CD1c-positive myeloid dendritic cell (primary cell): Measurements from ENCODE around the gene ARHGAP15.

Source experiments
- DNase-seq: peaks from one replicate; pipeline ENCODE4 v3.0.0-alpha.2; 2016; ENCODE audit errors: extremely low spot score

ARHGAP15 gene

DNA sequence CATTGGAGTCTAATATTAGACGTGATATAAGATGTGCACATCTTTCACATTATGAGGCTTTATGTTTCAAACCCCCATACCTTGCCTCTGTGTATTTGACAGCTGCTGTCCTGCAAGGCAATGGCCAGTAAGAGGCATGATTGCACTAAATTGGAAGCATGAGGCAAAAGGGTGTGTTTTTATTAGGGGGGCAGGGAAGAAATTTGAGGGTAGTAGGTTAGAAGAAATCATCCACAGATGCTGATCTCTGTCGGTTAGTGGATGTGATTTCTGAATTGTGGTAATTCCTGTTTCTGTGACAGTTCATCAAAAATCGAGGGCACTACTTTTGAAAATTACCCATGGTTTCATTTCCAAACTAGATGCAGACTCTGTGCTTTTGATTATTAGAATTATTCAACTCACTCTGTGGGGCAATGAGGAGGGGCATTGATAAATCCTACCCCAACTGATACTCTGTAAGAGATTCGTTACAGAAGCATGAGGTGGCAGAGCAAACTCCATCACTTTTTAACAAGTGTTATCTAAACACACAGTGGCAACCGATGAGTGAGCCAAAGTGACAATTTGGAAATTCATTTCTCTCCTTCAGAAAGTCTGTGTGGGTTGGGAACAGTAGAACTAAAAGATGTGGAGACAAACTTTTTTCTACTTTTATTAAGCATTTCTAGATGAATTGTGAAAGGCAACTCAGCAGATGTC is 453.0 kb downstream of the ARHGAP15 start:
- DNase-seq = no peak

DNA sequence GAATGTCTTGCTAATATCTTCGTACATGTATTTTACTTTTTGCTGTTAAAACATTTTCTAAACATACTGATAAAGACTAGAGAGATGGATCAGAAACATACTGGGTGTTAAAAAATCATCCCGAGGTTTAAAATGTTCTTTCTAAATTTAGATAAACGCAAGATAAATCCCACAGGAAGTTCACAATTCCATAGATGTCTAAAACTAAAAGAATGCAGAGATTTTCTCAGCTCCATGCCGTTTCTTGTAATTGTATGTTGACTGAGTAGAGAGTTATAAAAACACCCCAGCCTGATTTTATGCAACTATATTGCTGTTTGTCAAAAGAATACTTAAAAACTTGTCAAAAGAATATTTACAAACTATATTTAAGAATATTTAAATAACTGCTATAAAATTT is 455.7 kb downstream of the ARHGAP15 start:
- DNase-seq = no peak

DNA sequence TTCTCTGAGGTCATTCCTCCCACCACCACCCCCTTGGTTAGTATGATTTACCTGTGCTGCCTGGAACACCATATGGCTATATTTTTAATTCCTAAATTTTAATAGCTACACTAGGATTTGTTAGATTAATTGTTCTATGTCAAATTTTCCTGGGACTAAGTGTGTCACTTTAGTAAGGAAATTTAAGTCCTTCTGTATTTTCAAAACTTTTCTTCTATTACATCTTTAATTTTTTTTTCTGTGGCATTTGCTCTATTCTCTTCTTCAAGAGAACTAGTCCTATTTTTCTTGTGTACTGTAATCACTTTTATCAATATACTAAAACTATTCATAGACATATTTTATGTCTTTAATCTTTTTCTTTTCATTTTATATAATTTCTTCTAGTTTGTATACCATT is 456.9 kb downstream of the ARHGAP15 start:
- no peak for DNase-seq

DNA sequence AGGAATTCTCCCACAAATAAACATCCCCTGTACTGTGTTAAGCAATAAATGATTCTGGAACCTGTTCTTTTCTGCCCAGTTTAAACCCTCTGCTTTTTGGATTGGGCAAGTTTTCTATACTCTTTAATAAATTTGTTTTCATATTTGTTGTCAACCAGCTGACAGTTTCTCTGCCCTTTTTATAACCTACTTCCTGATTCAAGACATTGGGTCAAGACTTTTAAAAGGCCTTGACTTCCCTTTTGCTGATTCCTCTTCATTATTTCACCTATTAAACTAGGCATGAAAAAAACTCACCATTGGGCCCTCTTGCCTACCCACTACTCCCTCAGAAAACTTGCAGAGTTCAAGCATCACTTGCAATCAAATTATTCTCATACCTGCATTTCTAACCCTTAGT is 459.5 kb downstream of the ARHGAP15 start:
- DNase-seq = peak; percentile 2

DNA sequence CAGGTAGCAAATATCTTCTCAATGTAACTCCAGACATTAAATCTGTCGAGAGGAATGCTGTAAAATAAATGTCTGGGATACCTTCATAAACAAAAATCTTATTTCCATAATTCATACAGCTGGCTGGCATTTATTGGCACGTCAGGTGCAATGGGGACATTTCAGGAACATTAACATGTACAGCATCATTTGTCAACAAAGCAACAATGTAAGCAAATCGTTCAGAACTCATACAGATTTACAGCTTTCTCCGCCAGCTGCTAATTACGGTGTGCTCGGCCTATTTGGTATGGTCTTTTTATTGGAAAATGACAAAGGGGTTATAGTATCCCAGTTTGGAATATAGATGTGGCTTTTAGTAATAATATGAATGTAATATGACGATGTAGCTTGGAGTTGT is 464.9 kb downstream of the ARHGAP15 start:
- no peak for DNase-seq

DNA sequence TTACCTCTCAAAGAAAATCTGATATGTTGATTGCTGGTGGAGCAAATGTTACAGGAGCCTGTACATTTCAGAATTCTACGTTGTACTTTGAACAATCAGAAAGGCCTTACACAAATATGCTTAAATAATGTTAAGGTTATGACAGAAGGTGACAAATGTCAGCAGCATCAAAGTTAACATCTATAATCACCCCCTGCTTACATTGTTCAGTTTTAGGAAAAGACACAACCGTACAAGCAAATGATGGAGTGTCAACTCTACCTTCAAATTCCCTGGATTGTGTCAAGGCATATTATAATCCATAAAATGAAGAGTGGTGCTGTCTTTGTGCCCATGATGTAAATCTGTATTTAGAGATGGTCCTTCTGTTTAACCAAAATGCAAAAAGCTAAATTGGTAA is 465.5 kb downstream of the ARHGAP15 start:
- DNase-seq = no peak

DNA sequence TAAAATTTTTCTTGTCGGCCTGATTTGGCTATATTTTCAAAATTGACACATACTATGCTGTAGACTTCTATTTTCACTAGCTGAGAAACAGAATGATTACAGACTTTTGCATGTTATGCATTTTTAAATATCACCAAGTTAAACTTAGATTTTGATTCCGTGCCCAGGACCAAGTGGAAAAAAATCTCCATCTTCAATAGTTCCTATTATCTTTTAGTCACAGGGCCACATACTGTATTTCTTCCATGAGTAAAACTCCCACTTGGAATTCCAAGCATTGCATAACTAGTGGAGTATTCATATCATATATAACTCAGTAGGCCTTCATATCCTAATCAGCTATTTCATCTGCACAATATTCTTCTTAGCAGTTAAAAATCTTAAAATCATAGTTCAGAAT is 470.9 kb downstream of the ARHGAP15 start:
- DNase-seq = no peak

DNA sequence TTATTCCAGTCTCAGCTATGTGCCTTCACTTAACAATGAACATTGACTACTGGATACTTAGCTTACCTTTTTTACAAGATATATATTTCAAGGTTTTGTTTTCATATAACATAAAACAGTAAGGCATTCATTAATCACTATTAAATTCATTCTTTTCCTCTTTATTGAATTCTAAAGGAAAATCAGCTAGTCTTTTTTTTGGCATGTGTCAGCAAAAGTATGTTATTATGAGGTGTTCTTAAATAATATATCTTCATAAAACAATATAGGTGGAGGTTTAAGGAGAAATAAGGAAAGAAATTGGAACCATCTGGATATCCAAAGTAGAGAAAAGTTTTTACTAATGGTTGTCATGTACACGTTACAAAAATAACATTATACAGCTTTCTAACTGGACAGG is 472.6 kb downstream of the ARHGAP15 start:
- no peak for DNase-seq

DNA sequence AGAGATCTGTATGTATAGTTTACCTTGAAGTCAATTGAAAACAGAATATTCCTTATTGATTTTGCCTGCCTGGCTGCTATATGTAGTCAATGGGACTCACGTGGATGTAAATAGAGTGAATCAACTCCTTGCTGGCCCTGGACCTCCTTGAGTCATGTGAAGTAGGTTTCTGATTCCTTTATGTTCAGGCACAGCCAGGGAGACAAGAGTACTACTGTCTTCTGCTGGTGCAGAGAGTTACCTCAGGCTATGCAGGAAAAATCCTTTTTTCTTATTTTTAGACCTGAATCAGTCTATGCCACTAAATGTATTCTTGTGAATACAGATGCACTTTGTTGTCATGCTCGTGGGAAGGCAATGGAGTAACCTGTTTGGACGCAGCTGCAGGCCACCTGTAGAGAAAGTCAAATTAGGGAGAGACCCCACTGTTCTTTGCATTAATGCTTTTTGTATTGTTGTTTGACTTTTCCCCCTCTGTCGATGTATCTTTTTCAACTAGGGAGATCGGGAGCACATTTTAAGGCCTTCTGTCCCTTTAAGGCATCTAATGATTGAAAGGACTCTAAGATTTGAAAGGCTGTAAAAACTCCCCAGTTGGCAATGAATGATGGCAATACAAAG is 473.9 kb downstream of the ARHGAP15 start:
- DNase-seq = no peak

DNA sequence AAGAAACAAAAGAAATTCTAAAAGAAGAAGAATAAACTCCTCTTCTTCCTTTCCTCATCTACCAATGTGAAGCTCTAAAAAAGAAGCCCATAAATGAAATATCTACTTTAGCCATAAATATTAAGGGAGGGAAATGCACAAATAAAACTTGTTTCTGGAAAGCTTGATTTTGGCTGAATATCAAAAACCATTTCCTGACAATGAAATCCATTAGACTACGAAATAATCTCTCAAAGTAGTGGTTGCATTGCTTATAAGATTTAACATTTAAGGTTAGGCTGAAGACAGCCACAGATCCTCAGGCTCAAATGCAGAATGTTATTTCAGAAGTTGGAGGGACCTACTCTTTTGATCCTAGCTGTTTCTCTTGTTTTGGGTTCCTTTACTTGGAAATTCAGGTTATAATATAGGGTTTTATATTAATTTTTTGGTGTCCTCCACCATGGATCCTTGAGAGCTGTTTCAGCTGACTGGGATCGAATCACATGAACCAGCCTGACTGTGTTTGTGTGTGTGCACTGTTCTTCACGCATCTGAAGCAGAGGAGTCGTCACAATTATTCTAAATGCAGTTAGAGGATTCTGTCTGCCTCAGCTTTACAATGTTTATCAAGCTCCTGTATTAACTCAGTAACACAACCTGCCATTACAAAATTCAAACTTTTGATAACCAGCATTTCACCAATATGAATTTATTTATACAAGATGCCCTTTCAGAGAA is 474.8 kb downstream of the ARHGAP15 start:
- DNase-seq = no peak

DNA sequence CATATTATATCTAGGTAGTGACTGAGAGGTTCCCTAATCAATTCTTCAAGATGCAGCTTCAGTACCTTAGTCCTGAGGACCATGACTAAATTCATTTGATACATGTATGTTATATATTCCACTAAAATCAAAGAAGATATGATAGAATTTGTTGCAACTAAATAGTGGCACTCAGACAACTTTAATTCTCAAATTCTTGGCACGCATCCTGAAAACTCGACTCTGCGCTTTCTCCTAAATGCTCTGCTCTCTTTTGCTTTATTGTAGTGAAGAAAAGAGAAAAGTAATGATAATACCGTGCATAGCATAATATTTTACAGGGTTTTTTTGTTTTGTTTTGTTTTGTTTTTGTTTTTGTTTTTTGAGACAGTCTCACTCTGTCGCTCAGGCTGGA is 475.3 kb downstream of the ARHGAP15 start:
- no peak for DNase-seq

DNA sequence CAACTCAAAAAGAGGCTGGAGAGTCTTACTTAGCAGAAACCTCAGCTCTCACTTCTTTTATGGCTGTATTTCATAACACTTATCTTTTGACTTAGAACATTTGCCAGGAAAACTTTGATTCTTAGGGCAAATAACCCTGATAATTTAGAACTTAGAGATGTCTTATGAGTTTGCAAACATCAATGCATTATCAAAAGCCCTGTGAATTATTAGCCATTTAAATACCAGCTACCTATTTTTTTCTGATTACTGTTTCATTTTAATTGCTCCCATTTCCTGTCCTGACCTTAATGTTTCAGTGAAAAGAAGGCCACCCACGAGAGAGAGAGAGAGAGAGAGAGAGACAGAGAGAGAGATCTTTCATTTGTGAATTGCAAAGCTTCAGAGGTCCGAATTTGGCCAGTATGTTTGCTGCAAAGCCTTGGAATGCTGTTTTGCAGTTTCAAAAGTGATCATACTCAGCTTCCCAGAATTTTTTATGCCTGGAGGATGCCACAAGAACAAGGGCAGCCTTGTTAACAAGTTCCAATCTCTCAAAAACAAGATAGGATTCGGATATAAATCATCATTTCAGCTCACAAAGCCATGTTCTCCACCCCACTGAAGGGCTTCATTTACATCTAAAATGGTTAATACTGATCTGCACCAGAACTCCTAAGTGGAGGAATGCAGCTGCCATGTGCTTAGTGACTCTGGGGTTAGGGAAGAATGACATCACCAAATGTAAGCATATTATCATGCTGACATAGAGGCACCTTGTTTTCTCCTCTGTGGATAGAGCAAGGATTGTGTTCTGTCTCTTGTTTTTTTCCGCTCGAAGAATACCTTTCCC is 478.2 kb downstream of the ARHGAP15 start:
- DNase-seq = no peak

DNA sequence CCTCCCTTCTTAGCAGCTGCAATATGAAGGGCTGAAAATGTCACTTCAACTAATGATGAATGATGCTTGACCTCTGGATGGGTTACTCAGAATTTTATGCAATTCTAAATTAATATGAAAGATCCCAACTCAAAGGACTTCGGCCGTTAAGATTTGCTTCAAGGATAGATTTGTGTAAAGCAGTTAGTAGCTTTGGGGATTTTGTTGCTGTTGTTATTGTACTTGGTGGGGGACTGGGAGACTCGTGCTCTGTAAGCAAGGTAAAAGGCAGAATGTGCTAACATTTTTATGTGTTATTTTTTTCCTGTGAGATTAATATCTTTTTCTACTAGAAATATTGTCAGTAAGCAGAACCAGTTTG is 478.8 kb downstream of the ARHGAP15 start:
- DNase-seq = no peak

DNA sequence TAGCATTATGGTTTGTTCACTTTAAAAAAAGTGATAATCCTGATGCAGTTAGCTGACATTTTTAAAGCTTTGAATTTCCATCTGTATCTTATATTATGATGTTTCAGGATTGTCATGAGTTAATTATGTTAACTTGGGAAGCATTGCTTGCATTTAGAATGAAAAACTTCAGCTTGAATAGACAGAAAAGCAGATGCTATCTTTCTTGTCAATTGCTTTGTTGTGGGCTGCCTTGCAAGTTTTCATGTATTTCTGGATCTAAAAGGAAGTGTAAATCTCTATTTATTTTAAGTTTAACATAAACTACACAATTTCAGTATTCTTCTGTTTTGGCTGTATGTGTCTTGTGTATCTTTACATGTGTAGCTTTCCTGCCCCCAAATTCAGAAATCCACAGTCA is 479.5 kb downstream of the ARHGAP15 start:
- no peak for DNase-seq

DNA sequence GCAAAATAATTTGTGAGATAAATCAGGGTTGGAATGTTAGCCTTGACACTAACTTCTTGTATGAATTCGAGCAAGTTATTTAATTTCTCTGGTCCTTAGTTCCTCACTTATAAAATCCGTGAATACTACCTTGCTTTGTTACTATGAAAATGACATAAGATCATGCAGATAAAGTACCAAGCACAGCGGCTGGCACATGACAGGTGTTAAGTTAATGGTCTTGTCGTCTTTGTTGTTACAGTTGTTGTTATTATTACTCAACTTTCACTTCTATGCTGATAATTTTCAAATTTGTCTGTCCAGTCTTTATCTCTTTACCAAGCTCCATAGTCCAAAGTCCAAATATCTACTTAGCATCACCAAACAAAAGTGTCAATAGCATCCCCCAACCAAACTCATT is 482.1 kb downstream of the ARHGAP15 start:
- DNase-seq = no peak

DNA sequence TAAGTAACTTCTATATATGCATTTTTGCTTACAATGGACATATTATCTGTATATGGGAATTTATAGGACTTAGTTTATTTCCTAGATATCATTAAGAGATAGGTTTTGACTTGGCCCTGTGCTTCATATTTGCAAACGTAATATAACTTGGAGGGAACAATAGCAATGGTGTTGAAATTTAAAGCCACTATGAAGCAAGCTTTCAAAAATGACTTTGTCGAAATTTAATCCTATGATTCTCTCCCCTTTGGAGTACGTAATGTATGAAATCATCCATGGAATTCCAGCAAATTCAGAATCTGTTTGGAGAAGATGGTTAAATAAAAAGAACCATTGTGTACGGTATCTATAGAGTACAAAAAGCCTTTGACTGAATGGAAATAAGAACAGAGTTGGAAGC is 486.3 kb downstream of the ARHGAP15 start:
- DNase-seq = no peak

DNA sequence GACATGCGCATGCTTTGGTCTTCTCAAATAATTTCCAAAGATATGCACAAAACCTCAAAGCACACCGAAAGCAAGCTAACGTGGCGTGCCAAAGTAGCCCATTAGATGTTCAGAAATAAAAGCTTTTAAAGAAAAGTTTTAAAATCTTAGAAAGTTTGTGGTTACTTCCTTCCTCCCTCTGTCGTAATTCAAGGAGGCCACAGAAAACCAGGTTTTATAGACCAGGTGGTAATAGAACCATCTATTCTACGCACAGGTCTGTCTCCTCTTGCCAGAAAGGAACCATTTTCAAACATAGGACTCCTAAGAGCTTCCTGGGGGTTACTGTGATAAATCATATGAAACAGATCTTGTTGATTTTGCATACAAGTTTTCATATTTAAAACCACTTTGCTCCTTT is 487.2 kb downstream of the ARHGAP15 start:
- DNase-seq = no peak

DNA sequence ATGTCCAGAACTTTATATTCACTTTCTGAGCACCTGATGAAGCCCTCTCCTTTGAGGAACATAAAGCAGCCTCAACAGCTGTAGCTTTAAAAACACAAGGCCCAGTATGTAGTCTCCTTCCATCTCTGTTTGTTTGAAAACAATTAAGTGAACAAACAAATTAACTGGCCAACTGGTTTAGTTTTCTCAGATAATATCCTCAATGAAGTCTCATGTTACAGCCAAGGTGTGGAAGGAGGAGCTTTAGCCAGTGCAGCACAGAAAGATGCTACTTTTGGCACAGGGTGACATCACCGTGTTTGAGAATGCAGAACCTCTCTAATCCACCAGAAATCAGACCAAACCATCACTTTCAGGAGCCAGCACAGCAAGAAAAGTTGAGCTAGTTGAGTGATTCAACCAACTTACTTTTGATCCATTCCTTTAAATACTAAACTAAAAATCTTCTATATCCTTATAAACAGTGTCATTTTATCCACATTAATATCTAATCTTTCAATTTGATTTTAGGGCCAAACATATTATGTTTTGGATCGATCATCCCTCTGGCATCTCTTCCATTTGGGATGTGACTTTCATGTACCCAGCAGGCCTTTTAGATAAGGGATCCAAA is 488.7 kb downstream of the ARHGAP15 start:
- DNase-seq = no peak

DNA sequence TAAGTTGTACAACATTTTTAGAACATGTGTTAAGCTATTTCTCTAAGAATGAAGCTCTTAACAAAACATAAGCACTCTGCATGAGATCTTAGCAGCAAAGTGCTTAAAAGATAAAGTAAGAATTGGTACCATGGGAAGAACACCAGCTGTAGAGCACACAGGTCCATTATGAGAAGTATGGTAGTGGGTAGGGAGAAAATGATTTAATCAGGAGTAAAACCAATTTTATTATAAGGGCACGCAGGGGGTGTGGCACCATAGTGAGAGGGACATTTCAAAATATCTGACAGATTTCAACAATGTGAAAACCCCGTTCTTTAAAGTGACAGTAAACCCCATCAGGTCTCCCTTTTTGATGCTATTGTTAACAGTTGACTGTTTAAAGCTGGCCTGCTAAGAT is 492.9 kb downstream of the ARHGAP15 start:
- DNase-seq = no peak

DNA sequence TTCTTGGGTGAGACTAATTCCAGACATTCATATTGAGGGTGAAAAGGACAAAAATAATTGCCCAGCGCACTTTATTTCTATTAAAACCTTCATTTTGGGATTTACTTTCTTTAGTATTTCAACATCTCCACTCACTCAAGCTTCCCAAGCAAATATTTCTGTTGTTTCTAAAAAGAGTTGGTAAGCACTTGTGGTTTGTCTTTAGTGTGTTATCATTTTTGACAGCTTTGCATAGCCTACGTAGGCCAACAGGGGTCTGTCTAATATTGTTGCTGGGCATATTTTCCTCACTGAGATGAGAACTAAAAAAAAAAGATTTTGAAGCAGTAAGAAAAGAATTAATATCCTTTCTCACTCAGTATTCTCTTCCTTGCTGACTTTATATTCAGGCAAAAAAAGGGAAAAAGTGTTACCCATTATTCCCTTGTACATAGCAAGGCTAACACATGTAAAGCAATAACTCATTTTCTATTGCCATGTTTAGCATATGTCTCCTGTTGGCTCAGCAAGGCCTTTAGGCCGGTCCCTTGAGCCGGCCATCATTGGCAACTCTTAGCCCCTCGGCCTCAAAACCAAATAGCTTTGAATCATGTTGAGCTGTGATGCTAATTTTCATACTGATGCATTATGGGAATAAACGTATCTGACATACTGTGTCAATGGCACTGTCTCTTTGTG is 494.2 kb downstream of the ARHGAP15 start:
- no peak for DNase-seq

DNA sequence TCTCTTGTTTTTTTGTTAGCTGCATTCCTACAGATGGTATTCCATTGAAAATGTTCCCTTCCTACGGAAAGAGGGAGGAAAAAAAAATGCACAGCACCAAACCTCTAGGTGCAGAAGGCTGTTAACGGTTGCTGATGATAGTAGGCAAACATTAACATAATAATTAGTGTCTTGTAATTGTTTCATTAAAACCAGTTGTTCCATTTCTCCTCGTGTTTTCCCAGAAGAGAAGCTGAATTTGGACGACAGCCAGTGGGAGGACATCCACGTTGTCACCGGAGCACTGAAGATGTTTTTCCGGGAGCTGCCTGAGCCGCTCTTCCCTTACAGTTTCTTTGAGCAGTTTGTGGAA is 494.7 kb downstream of the ARHGAP15 start:
- DNase-seq = no peak

DNA sequence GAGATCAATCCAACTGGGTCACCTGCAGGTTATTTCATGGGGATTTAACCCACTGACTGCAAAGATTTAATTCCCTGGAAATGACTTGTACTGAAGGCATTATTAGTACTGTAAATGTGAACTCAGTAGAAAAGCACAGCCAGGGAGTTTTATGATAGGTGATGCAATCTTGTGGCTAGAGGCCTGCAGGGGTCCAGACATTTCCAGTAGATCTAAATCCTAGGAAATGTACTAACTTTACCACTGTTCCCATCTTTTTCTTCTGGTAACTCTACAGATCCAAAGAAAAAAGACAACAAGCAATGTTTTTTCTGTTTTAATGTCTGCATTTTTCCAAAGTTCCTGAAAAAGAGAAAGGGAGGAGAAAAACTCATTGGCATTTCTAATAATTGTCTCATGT is 500.1 kb downstream of the ARHGAP15 start:
- DNase-seq = no peak
